PC-9 (cell line): ENCODE measurements around the gene SNTG2. TPM values are rescaled to one million over a fixed set of nuclear protein-coding genes. Genes with fewer than 3 reads are reported as not detected.

Experiments
- BruUV-seq: library from RNA; stranded (reverse); fragments of 400-500 nt; replicated peaks from 2 replicates; lab custom pipeline; 2021; lab: Mats Ljungman, UMichigan
- CTCF ChIA-PET: fragments of 300-600 bp; sonication (Branson Sonifier 250); formaldehyde crosslinking; loops from one replicate; lab custom pipeline; 2022; ENCODE audit warnings: antibody characterized with exemption; lab: Charles Lee
- POLR2A ChIA-PET: fragments of 300-600 bp; sonication (Branson Sonifier 250); formaldehyde crosslinking; loops from one replicate; lab custom pipeline; 2022; ENCODE audit warnings: antibody characterized with exemption; ENCODE audit not compliant: unreplicated experiment; lab: Charles Lee
- DNase-seq, 2 experiments: peaks; one replicate each; pipeline versions ENCODE4 v3.0.0 to v3.0.0-alpha.2; 2015 to 2022; ENCODE audit warnings: mixed read lengths in 1 of 2
- H2AFZ ChIP-seq: fragments of 200-600 bp; sonication (generic); 2 replicates; pipeline ENCODE4 v1.8.1; 2017; ENCODE audit warnings: antibody characterized with exemption
- H3F3A ChIP-seq: fragments of 200-600 bp; sonication (generic); 2 replicates; pipeline ENCODE4 v1.8.1; 2017; ENCODE audit warnings: antibody characterized with exemption, mild to moderate bottlenecking, low read depth; ENCODE audit not compliant: insufficient read depth
- H3K27ac ChIP-seq: fragments of 200-600 bp; sonication (generic); 2 replicates; pipeline ENCODE4 v1.6.1; 2016; ENCODE audit warnings: mixed run types
- H3K27me3 ChIP-seq: fragments of 200-600 bp; sonication (generic); 2 replicates; pipeline ENCODE4 v1.6.1; 2016; ENCODE audit warnings: low read depth, mixed run types; ENCODE audit not compliant: insufficient read depth
- H3K36me3 ChIP-seq: fragments of 200-600 bp; sonication (generic); 2 replicates; pipeline ENCODE4 v1.6.1; 2016; ENCODE audit warnings: low read depth, mixed run types
- H3K4me1 ChIP-seq: fragments of 200-600 bp; sonication (generic); replicated peaks from 2 replicates; pipeline ENCODE4 v1.6.1; 2016; ENCODE audit warnings: mixed run types; ENCODE audit not compliant: insufficient read depth
- H3K4me2 ChIP-seq: fragments of 200-600 bp; sonication (generic); 2 replicates; pipeline ENCODE4 v1.6.1; 2017; ENCODE audit warnings: mixed run types
- H3K4me3 ChIP-seq: fragments of 200-600 bp; sonication (generic); 2 replicates; pipeline ENCODE4 v1.6.1; 2016; ENCODE audit warnings: mixed run types
- H3K79me2 ChIP-seq: fragments of 200-600 bp; sonication (generic); 2 replicates; pipeline ENCODE4 v1.6.1; 2017; ENCODE audit warnings: low read depth, mixed run types
- H3K9me2 ChIP-seq: fragments of 200-600 bp; sonication (generic); 2 replicates; pipeline ENCODE4 v1.8.1; 2017; ENCODE audit warnings: mild to moderate bottlenecking; ENCODE audit not compliant: insufficient read depth
- H3K9me3 ChIP-seq: fragments of 200-600 bp; sonication (generic); 2 replicates; pipeline ENCODE4 v1.8.1; 2016; ENCODE audit warnings: low read depth; ENCODE audit not compliant: insufficient read depth
- H4K20me1 ChIP-seq: fragments of 200-600 bp; sonication (generic); 2 replicates; pipeline ENCODE4 v1.8.1; 2017; ENCODE audit not compliant: insufficient read depth
- EZH2 ChIP-seq: fragments of 200-600 bp; sonication (generic); IDR thresholded peaks from 2 replicates; pipeline ENCODE4 v1.8.0; 2017; ENCODE audit warnings: antibody characterized with exemption, low read depth
- intact Hi-C: fragments of 100-400 bp; cut with micrococcal nuclease; formaldehyde crosslinking; loops from one replicate; pipeline ENCODE4 v1.10.0; 2022; ENCODE audit not compliant: unreplicated experiment
- total RNA-seq: library from RNA; stranded (reverse); gene quantifications from 2 replicates; pipeline ENCODE4 v1.2.3, GENCODE V29; 2021
- TF ChIP-seq, protein P1 (sequence below): fragments of 200-600 bp; sonication (generic); conservative IDR thresholded peaks from 2 replicates; pipeline ENCODE4 v1.6.1; 2017; ENCODE audit warnings: mixed run types, antibody characterized with exemption, mild to moderate bottlenecking, moderate library complexity

SNTG2 gene
- total RNA-seq, 1 experiment from 2014 or later, result not detected

DNA sequence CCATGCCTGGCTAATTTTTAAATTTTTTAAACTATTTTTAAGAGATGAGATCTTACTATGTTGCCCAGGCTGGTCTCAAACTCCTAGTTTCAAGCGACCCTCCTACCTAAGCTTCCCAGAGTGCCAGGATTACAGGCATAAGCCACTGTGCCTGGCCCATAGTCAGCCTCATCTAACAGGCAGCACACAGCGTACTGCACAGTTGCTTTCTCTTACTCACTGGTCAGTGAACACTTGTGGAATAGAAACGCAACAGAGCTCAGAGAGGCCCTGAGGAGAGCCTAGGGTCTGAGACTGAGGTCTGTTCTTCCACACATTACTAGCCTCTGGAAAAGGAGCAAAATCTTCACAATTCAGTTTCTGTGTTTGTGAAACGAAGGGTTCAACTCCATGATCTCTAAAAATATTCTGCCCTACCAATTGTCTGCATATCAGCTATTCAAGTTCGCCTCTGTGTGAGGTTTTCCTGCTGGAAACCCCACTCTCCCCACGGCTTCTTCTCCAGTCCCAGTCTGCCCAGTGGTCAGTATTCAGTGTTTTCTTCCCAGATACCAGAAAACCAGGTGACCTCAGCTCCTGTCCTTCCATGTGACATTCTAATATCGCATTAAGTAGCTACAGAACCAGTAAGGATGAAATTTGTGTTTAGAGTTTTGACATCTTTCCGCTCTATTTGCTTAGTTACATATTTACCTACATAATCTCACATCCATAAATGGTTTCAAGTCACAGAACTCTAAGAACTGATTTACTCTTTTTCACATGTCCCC lies 26.6 kb upstream of the SNTG2 start:
- BruUV-seq, result no TSS peak
- Histone ChIP-seq H2AFZ (no peak overlapping the region), H3K4me2 (no peak overlapping the region), H3K27me3 (peaks cover 90% of the 10 kb centered on the region), H3K79me2 (no peaks in the 10 kb centered on the region), H3K9me3 (no peaks in the 10 kb centered on the region), H3K4me3 (no peak overlapping the region), H4K20me1 (no peaks in the 10 kb centered on the region), H3K27ac (no peak overlapping the region), H3K36me3 (no peaks in the 10 kb centered on the region), H3K4me1 (no peaks in the 10 kb centered on the region), H3K9me2 (no peaks in the 10 kb centered on the region), H3F3A (no peaks in the 10 kb centered on the region)
- ChIA-PET POLR2A (no interaction called here), CTCF (no interaction called here)
- no peak for DNase-seq
- TF ChIP-seq, protein P1, sequence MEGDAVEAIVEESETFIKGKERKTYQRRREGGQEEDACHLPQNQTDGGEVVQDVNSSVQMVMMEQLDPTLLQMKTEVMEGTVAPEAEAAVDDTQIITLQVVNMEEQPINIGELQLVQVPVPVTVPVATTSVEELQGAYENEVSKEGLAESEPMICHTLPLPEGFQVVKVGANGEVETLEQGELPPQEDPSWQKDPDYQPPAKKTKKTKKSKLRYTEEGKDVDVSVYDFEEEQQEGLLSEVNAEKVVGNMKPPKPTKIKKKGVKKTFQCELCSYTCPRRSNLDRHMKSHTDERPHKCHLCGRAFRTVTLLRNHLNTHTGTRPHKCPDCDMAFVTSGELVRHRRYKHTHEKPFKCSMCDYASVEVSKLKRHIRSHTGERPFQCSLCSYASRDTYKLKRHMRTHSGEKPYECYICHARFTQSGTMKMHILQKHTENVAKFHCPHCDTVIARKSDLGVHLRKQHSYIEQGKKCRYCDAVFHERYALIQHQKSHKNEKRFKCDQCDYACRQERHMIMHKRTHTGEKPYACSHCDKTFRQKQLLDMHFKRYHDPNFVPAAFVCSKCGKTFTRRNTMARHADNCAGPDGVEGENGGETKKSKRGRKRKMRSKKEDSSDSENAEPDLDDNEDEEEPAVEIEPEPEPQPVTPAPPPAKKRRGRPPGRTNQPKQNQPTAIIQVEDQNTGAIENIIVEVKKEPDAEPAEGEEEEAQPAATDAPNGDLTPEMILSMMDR, result no peak
- TF ChIP-seq EZH2, result no peak
- intact Hi-C loops, result no loop called here

DNA sequence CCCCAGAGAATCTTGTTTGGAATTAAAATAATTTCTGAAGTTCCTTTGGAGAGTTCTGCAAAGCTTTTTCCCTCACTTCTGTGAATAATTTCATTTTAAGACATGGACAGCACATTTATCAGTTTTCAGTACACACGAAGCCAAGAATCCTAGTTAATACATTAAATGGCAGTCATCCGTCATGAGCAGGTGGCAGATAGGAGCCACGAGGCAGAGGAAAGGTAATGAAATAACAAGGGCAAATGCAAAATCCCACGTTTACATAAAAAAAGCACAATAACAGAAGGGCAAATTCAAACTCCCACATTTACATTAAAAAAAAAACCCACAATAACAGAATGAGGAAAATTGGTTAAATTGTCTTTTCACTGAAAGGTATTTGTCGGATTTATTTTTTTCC lies 25.9 kb upstream of the SNTG2 start:
- no peaks in the 10 kb centered on the region for H3K9me3 ChIP-seq
- BruUV-seq, result no TSS peak
- CTCF ChIA-PET, result no interaction called here
- H3K79me2 ChIP-seq, result no peaks in the 10 kb centered on the region
- POLR2A ChIA-PET, result no interaction called here
- no peak overlapping the region for H3K4me2 ChIP-seq
- no peak overlapping the region for H2AFZ ChIP-seq
- intact Hi-C loops, result no loop called here
- H3K27me3 ChIP-seq, result peaks cover 90% of the 10 kb centered on the region
- H3K4me3 ChIP-seq, result no peak overlapping the region
- H3F3A ChIP-seq, result no peaks in the 10 kb centered on the region
- TF ChIP-seq, protein P1, result no peak
- no peak for TF ChIP-seq EZH2
- no peak overlapping the region for H3K27ac ChIP-seq
- DNase-seq, result no peak
- H3K36me3 ChIP-seq, result no peaks in the 10 kb centered on the region
- H3K9me2 ChIP-seq, result no peaks in the 10 kb centered on the region
- H4K20me1 ChIP-seq, result no peaks in the 10 kb centered on the region
- no peaks in the 10 kb centered on the region for H3K4me1 ChIP-seq

DNA sequence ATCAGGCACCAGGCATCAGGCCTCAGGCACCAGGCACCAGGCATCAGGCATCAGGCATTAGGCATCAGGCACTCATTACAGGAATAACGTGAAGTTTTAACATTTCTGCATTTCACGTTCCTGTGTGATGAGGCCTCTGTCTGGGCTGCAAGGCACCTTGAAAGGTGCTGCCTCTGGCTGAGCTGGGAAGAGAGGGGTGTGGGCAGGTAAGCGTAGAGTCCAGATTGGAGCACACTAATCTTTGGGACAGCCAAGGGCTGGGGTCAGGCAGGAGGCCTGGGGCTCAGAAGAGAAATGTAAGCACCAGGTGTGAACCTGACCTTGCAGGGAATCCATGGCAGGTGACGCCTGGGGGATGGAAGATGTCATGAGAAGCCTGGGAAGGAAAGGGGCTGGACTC lies 25.3 kb upstream of the SNTG2 start:
- no peaks in the 10 kb centered on the region for H3K79me2 ChIP-seq
- H2AFZ ChIP-seq, result no peak overlapping the region
- H3K9me3 ChIP-seq, result no peaks in the 10 kb centered on the region
- no peaks in the 10 kb centered on the region for H3K36me3 ChIP-seq
- no peaks in the 10 kb centered on the region for H3K9me2 ChIP-seq
- BruUV-seq, result no TSS peak
- DNase-seq, result no peak
- ChIA-PET POLR2A (no interaction called here), CTCF (no interaction called here)
- intact Hi-C loops, result no loop called here
- H3K27ac ChIP-seq, result no peak overlapping the region
- no peaks in the 10 kb centered on the region for H4K20me1 ChIP-seq
- H3F3A ChIP-seq, result no peaks in the 10 kb centered on the region
- no peak overlapping the region for H3K4me3 ChIP-seq
- peaks cover 90% of the 10 kb centered on the region for H3K27me3 ChIP-seq
- H3K4me1 ChIP-seq, result no peaks in the 10 kb centered on the region
- H3K4me2 ChIP-seq, result no peak overlapping the region
- no peak for TF ChIP-seq EZH2
